ENCODE data around the gene PIPOX. TPM values are rescaled to one million over a fixed set of nuclear protein-coding genes. Genes with fewer than 3 reads are reported as not detected.

The PIPOX gene
- total and polyA plus RNA-seq, 2 of the 8 experiments (the other 6 are each of a cell fraction or from before 2014, with no cell fraction given) = 57.2 to 99.6 TPM

DNA sequence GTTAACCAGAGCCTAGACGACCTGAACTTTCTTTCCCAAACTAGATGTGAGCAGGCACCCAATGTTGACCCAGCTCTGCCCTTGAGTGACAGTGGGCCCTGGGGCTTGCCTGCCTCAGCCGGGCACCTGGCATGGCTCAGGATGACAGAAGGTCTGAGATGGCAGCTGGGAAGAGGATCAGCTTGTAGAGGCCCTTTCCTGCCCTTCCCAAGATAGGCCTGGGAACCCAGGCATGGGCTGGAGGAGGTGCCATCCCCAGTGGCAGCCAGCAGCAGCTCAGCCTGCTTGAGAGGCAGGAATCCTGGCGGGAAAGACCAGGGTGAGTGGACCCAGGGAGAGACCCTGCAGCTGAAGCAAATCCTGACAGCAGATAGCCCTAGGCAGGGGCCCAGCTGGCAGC, 59.1 kb downstream of the PIPOX start (continued):
- TF ChIP-seq TEAD4 (IDR thresholded peaks at IDR 0.05; ENCODE audit: low read depth, low read length) (no peak), EP300 (IDR thresholded peaks at IDR 0.05; ENCODE audit: borderline replicate concordance in 1 of 2, low read depth in 2 of 2, low read length in 2 of 2) (no peak), TAF7 (optimal IDR thresholded peaks at IDR 0.05; ENCODE audit: borderline replicate concordance, low read depth, low read length) (no peak), SIN3A (conservative IDR thresholded peaks at IDR 0.05 in 1 of 2, IDR thresholded peaks at IDR 0.05 in 1 of 2; ENCODE audit: low read depth in 1 of 2, low read length in 2 of 2) (no peak)
